ENCODE measurements around the gene GDNF.

GDNF gene

GRCh38 chr5:37791321-37791720, 48.5 kb downstream of the GDNF start (continued):
- TF ChIP-seq ZSCAN5A (tag by site-specific recombination; IDR thresholded peaks at IDR 0.05) = no peak
- no peak for TF ChIP-seq ZNF121 (tag by site-specific recombination; IDR thresholded peaks at IDR 0.05)
- TF ChIP-seq HOXC10 (CRISPR knock-in tag; IDR thresholded peaks at IDR 0.05) = no peak
- no peak for TF ChIP-seq ZNF510 (tag by site-specific recombination; IDR thresholded peaks at IDR 0.05; ENCODE audit: insufficient replicate concordance)
- TF ChIP-seq ZNF792 (tag by site-specific recombination; IDR thresholded peaks at IDR 0.05) = no peak
- TF ChIP-seq WT1 (tag by site-specific recombination; IDR thresholded peaks at IDR 0.05) = no peak

- no peak for TF ChIP-seq ZNF747 (tag by site-specific recombination; IDR thresholded peaks at IDR 0.05)
- TF ChIP-seq SALL2 (tag by site-specific recombination; IDR thresholded peaks at IDR 0.05; ENCODE audit: borderline replicate concordance) = no peak
- ChIA-PET CTCF (interaction anchor here (0.7 kb wide), 1 partner anchor 404 kb away, joined by 3 read pairs; no protein-coding TSS in a partner anchor), POLR2A (no interaction called here)
- Histone ChIP-seq H3K9me3 (ENCODE audit: control insufficient read depth, insufficient read depth, low read depth, low read length) (no peaks in the 10 kb centered on the region), H3K27ac (ENCODE audit: extremely low read depth, low read depth, low read length) (no peak overlapping the region), H3K36me3 (ENCODE audit: control insufficient read depth in 2 of 2, insufficient read depth in 1 of 2, low read length in 2 of 2) (no peaks in the 10 kb centered on the region), H3K4me3 (ENCODE audit: low read depth, low read length) (no peak overlapping the region), H3K4me1 (ENCODE audit: control insufficient read depth, insufficient read depth, low read length) (no peaks in the 10 kb centered on the region)
Measured at GRCh38 chr5:37789991-37790390, 49.9 kb downstream of the GDNF start.

GRCh38 chr5:37787742-37788141, 52.1 kb downstream of the GDNF start:
- Histone ChIP-seq H3K27ac (ENCODE audit: extremely low read depth, low read depth, low read length) (no peak overlapping the region), H3K36me3 (ENCODE audit: control insufficient read depth in 2 of 2, insufficient read depth in 1 of 2, low read length in 2 of 2) (no peaks in the 10 kb centered on the region), H3K4me1 (ENCODE audit: control insufficient read depth, insufficient read depth, low read length) (no peaks in the 10 kb centered on the region), H3K9me3 (ENCODE audit: control insufficient read depth, insufficient read depth, low read depth, low read length) (no peaks in the 10 kb centered on the region), H3K4me3 (ENCODE audit: low read depth, low read length) (no peak overlapping the region)
- CTCF ChIA-PET = interaction anchor here (0.6 to 1.9 kb wide), 2 partner anchors 13 to 49 kb away, joined by 4 to 5 read pairs; no protein-coding TSS in a partner anchor
- POLR2A ChIA-PET = no interaction called here
- TF ChIP-seq ZNF391 (tag by site-specific recombination; IDR thresholded peaks at IDR 0.05; ENCODE audit: borderline replicate concordance, low read depth) (no peak), ZNF26 (tag by site-specific recombination; IDR thresholded peaks at IDR 0.05) (no peak), ZNF221 (tag by site-specific recombination; IDR thresholded peaks at IDR 0.05; ENCODE audit: borderline replicate concordance) (no peak), PRDM4 (tag by site-specific recombination; IDR thresholded peaks at IDR 0.05) (no peak), ZNF169 (tag by site-specific recombination; IDR thresholded peaks at IDR 0.05) (no peak), ZNF473 (tag by site-specific recombination; IDR thresholded peaks at IDR 0.05) (no peak), ZNF350 (tag by site-specific recombination; IDR thresholded peaks at IDR 0.05) (no peak), ZNF23 (tag by site-specific recombination; IDR thresholded peaks at IDR 0.05; ENCODE audit: borderline replicate concordance) (no peak), ZFHX2 (tag by site-specific recombination; conservative IDR thresholded peaks at IDR 0.05) (no peak), ZNF561 (tag by site-specific recombination; IDR thresholded peaks at IDR 0.05; ENCODE audit: borderline replicate concordance) (no peak)
- TF ChIP-seq, protein P1, sequence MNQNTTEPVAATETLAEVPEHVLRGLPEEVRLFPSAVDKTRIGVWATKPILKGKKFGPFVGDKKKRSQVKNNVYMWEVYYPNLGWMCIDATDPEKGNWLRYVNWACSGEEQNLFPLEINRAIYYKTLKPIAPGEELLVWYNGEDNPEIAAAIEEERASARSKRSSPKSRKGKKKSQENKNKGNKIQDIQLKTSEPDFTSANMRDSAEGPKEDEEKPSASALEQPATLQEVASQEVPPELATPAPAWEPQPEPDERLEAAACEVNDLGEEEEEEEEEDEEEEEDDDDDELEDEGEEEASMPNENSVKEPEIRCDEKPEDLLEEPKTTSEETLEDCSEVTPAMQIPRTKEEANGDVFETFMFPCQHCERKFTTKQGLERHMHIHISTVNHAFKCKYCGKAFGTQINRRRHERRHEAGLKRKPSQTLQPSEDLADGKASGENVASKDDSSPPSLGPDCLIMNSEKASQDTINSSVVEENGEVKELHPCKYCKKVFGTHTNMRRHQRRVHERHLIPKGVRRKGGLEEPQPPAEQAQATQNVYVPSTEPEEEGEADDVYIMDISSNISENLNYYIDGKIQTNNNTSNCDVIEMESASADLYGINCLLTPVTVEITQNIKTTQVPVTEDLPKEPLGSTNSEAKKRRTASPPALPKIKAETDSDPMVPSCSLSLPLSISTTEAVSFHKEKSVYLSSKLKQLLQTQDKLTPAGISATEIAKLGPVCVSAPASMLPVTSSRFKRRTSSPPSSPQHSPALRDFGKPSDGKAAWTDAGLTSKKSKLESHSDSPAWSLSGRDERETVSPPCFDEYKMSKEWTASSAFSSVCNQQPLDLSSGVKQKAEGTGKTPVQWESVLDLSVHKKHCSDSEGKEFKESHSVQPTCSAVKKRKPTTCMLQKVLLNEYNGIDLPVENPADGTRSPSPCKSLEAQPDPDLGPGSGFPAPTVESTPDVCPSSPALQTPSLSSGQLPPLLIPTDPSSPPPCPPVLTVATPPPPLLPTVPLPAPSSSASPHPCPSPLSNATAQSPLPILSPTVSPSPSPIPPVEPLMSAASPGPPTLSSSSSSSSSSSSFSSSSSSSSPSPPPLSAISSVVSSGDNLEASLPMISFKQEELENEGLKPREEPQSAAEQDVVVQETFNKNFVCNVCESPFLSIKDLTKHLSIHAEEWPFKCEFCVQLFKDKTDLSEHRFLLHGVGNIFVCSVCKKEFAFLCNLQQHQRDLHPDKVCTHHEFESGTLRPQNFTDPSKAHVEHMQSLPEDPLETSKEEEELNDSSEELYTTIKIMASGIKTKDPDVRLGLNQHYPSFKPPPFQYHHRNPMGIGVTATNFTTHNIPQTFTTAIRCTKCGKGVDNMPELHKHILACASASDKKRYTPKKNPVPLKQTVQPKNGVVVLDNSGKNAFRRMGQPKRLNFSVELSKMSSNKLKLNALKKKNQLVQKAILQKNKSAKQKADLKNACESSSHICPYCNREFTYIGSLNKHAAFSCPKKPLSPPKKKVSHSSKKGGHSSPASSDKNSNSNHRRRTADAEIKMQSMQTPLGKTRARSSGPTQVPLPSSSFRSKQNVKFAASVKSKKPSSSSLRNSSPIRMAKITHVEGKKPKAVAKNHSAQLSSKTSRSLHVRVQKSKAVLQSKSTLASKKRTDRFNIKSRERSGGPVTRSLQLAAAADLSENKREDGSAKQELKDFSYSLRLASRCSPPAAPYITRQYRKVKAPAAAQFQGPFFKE (tag by site-specific recombination; IDR thresholded peaks at IDR 0.05; ENCODE audit: borderline replicate concordance) = no peak

All from HEK293 (cell line).